SK-N-SH (cell line): ENCODE data around the gene PAXIP1. TPM values are rescaled to one million over a fixed set of nuclear protein-coding genes. Genes with fewer than 3 reads are reported as not detected.

Experiments
- CTCF ChIA-PET: fragments of 300-600, 350-600 bp; formaldehyde crosslinking; extraction: SDS; loops from one replicate; lab custom pipeline; 2021; lab: Yijun Ruan, JAX
- POLR2A ChIA-PET: fragments of 350-600 bp; sonication (Branson Sonifier 250); formaldehyde crosslinking; extraction: SDS; loops from one replicate; lab custom pipeline; 2020; ENCODE audit warnings: antibody characterized with exemption, inconsistent platforms; lab: Yijun Ruan, JAX
- DNase-seq: peaks from one replicate; pipeline ENCODE4 v3.0.0; 2012
- H2AFZ ChIP-seq: fragments of 200-600 bp; sonication (generic); 2 replicates; pipeline ENCODE4 v1.8.1; 2016; ENCODE audit warnings: antibody characterized with exemption, mild to moderate bottlenecking, low read depth
- H3F3A ChIP-seq: fragments of 200-600 bp; sonication (generic); replicated peaks from 2 replicates; pipeline ENCODE3; 2016; ENCODE audit warnings: antibody characterized with exemption, mild to moderate bottlenecking; ENCODE audit not compliant: insufficient read depth
- H3K27ac ChIP-seq, 2 experiments: fragments of 200-500 bp in 1 of 2; fragments of 200-600 bp in 1 of 2; sonication (Bioruptor generic) in 1 of 2; sonication (generic), shearing (Covaris generic) in 1 of 2; 2 replicates each; pipeline versions ENCODE4 v1.5.1 to v1.6.1; 2014 to 2016; ENCODE audit warnings: low read depth in 2 of 2, inconsistent platforms in 1 of 2, low read length in 1 of 2, mild to moderate bottlenecking in 1 of 2, mixed read lengths in 1 of 2
- H3K27me3 ChIP-seq: fragments of 200-600 bp; sonication (generic), shearing (Covaris generic); 2 replicates; pipeline ENCODE4 v1.6.1; 2016; ENCODE audit warnings: mixed run types; ENCODE audit not compliant: insufficient read depth
- H3K36me3 ChIP-seq, 2 experiments: fragments of 200-500 bp in 1 of 2; fragments of 200-600 bp in 1 of 2; sonication (Bioruptor generic) in 1 of 2; sonication (generic) in 1 of 2; replicated peaks in 1 of 2; 2 replicates each; pipeline versions ENCODE3 to v1.5.1; 2014 to 2016; ENCODE audit warnings: low read length in 1 of 2, mild to moderate bottlenecking in 1 of 2; ENCODE audit not compliant: insufficient read depth in 2 of 2, control insufficient read depth in 1 of 2
- H3K4me1 ChIP-seq, 2 experiments: fragments of 200-500 bp in 1 of 2; fragments of 200-600 bp in 1 of 2; sonication (Bioruptor generic) in 1 of 2; sonication (generic), shearing (Covaris generic) in 1 of 2; 2 replicates each; pipeline versions ENCODE4 v1.5.1 to v1.6.1; 2014 to 2016; ENCODE audit warnings: low read depth in 1 of 2, low read length in 1 of 2, mixed run types in 1 of 2; ENCODE audit not compliant: insufficient read depth in 2 of 2, control insufficient read depth in 1 of 2
- H3K4me2 ChIP-seq: fragments of 200-600 bp; sonication (generic), shearing (Covaris generic); 2 replicates; pipeline ENCODE4 v1.6.1; 2017; ENCODE audit warnings: mixed run types
- H3K4me3 ChIP-seq, 2 experiments: fragments of 200-500 bp in 1 of 2; fragments of 200-600 bp in 1 of 2; sonication (Bioruptor generic) in 1 of 2; sonication (generic), shearing (Covaris generic) in 1 of 2; 2 replicates each; pipeline versions ENCODE4 v1.5.1 to v1.8.1; 2014 to 2016; ENCODE audit warnings: low read depth in 2 of 2, inconsistent platforms in 1 of 2, low read length in 1 of 2, mild to moderate bottlenecking in 1 of 2, mixed read lengths in 1 of 2, moderate library complexity in 1 of 2
- H3K79me2 ChIP-seq: fragments of 200-600 bp; sonication (generic); 2 replicates; pipeline ENCODE4 v1.8.1; 2017; ENCODE audit warnings: mild to moderate bottlenecking; ENCODE audit not compliant: insufficient read depth
- H3K9ac ChIP-seq: fragments of 200-600 bp; sonication (generic); 2 replicates; pipeline ENCODE4 v1.6.1; 2017; ENCODE audit warnings: mixed run types
- H3K9me2 ChIP-seq: fragments of 200-600 bp; sonication (generic); 2 replicates; pipeline ENCODE4 v1.6.1; 2017; ENCODE audit warnings: mixed run types
- H3K9me3 ChIP-seq: fragments of 200-600 bp; sonication (generic); 2 replicates; pipeline ENCODE4 v1.6.1; 2017; ENCODE audit warnings: mixed run types, mild to moderate bottlenecking, moderate library complexity
- H4K20me1 ChIP-seq: fragments of 200-600 bp; sonication (generic); 2 replicates; pipeline ENCODE4 v1.6.1; 2017; ENCODE audit warnings: mild to moderate bottlenecking, mixed run types; ENCODE audit not compliant: insufficient read depth
- CHD2 ChIP-seq: fragments of 150-350 bp; IDR thresholded peaks from 2 replicates; pipeline ENCODE4 v1.6.1; 2018; ENCODE audit warnings: low read length; ENCODE audit not compliant: partially characterized antibody
- EP300 ChIP-seq, 2 experiments: IDR thresholded peaks; 2 replicates each; pipeline versions ENCODE4 v1.4.0 to v1.6.1; 2012; ENCODE audit warnings: borderline replicate concordance in 1 of 2, low read depth in 1 of 2, low read length in 1 of 2
- FOSL2 ChIP-seq: IDR thresholded peaks from 2 replicates; pipeline ENCODE4 v1.4.0; 2012; ENCODE audit warnings: low read depth, mild to moderate bottlenecking, moderate library complexity, borderline replicate concordance
- FOXJ3 ChIP-seq: sonication (generic); formaldehyde crosslinking; IDR thresholded peaks from 2 replicates; pipeline ENCODE4 v1.5.1; 2020; ENCODE audit warnings: mild to moderate bottlenecking, missing genetic modification reagents
- FOXM1 ChIP-seq: IDR thresholded peaks from 2 replicates; pipeline ENCODE4 v1.4.0; 2012; ENCODE audit warnings: low read depth, mild to moderate bottlenecking
- IRF3 ChIP-seq: fragments of 150-350 bp; IDR thresholded peaks from 2 replicates; pipeline ENCODE4 v1.6.1; 2016; ENCODE audit warnings: mild to moderate bottlenecking, low read depth, low read length
- JUND ChIP-seq: IDR thresholded peaks from 2 replicates; pipeline ENCODE4 v1.4.0; 2012
- MEF2A ChIP-seq: IDR thresholded peaks from 2 replicates; pipeline ENCODE4 v1.4.0; 2012; ENCODE audit warnings: low read depth, borderline replicate concordance
- MXI1 ChIP-seq: IDR thresholded peaks from 2 replicates; pipeline ENCODE4 v1.6.1; 2012; ENCODE audit warnings: mild to moderate bottlenecking, low read depth, low read length, improper control_type of control experiment
- NRF1 ChIP-seq: IDR thresholded peaks from 2 replicates; pipeline ENCODE4 v1.6.1; 2012; ENCODE audit warnings: low read depth, mild to moderate bottlenecking, low read length
- POLR2AphosphoS5 ChIP-seq: IDR thresholded peaks from 2 replicates; pipeline ENCODE4 v1.6.1; 2012; ENCODE audit warnings: low read depth, low read length
- RCOR1 ChIP-seq: fragments of 150-350 bp; IDR thresholded peaks from 2 replicates; pipeline ENCODE4 v1.6.1; 2017; ENCODE audit warnings: antibody characterized with exemption, low read length
- SIN3A ChIP-seq: IDR thresholded peaks from 2 replicates; pipeline ENCODE4 v1.6.1; 2012; ENCODE audit warnings: low read depth, mild to moderate bottlenecking, low read length, moderate library complexity, borderline replicate concordance
- TEAD4 ChIP-seq: IDR thresholded peaks from 2 replicates; pipeline ENCODE4 v1.4.0; 2012; ENCODE audit warnings: mild to moderate bottlenecking, borderline replicate concordance; ENCODE audit not compliant: insufficient read depth
- ZBTB33 ChIP-seq: IDR thresholded peaks from 2 replicates; pipeline ENCODE4 v1.4.0; 2012; ENCODE audit warnings: low read depth, borderline replicate concordance
- WGBS: methylation state at CpG from one replicate; pipeline ENCODE4 v1.1.6; 2017; ENCODE audit warnings: low lambda C conversion rate; 5-methylcytosine and 5-hydroxymethylcytosine counted together
- polyA plus RNA-seq, 3 experiments: library from polyadenylated mRNA; depleted of rRNA; stranded (reverse); fragments of >200 nt; gene quantifications; 2 replicates each; pipeline ENCODE4 v1.2.3, GENCODE V29; 2012

PAXIP1 gene
- polyA plus RNA-seq, 1 of the 3 experiments (the other 2 are of a cell fraction) = 9.2 TPM

GRCh38 chr7:154917808-154918160, 85.1 kb downstream of the PAXIP1 start:
- 54% methylated on average over 6 of the region's 7 CpGs for WGBS
- CTCF ChIA-PET = interaction anchor here (1.0 to 2.9 kb wide), 4 partner anchors 10 to 427 kb away, joined by 3 to 25 read pairs (median 7); no protein-coding TSS in a partner anchor
- Histone ChIP-seq H3K4me3 (no peak overlapping the region), H3K9me3 (no peaks in the 10 kb centered on the region), H4K20me1 (no peaks in the 10 kb centered on the region), H3K79me2 (no peaks in the 10 kb centered on the region), H3K36me3 (no peaks in the 10 kb centered on the region), H3K9me2 (no peaks in the 10 kb centered on the region), H2AFZ (no peak overlapping the region), H3K27ac (no peak overlapping the region), H3K4me2 (no peak overlapping the region), H3K9ac (no peak overlapping the region), H3K27me3 (no peaks in the 10 kb centered on the region), H3F3A (no peaks in the 10 kb centered on the region), H3K4me1 (no peaks in the 10 kb centered on the region)
- peak; percentile 32 for DNase-seq
- no peak for TF ChIP-seq ZBTB33
- TF ChIP-seq CHD2 = no peak
- no peak for TF ChIP-seq MEF2A
- no peak for TF ChIP-seq SIN3A
- TF ChIP-seq IRF3 = no peak
- no peak for TF ChIP-seq MXI1
- POLR2A ChIA-PET = no interaction called here

GRCh38 chr7:154916856-154917807, 85.8 kb downstream of the PAXIP1 start:
- Histone ChIP-seq H3K36me3 (no peaks in the 10 kb centered on the region), H2AFZ (no peak overlapping the region), H3K27me3 (no peaks in the 10 kb centered on the region), H3K4me2 (no peak overlapping the region), H3K27ac (no peak overlapping the region), H3K9me2 (no peaks in the 10 kb centered on the region), H3K9me3 (no peaks in the 10 kb centered on the region), H3K9ac (no peak overlapping the region), H3K4me1 (no peaks in the 10 kb centered on the region), H3K79me2 (no peaks in the 10 kb centered on the region), H3K4me3 (no peak overlapping the region), H4K20me1 (no peaks in the 10 kb centered on the region), H3F3A (no peaks in the 10 kb centered on the region)
- ChIA-PET POLR2A (no interaction called here), CTCF (interaction anchor here (0.6 to 5.8 kb wide), 7 partner anchors 10 to 440 kb away, joined by 3 to 91 read pairs (median 3); no protein-coding TSS in a partner anchor)
- TF ChIP-seq FOXJ3 (CRISPR knock-in tag) (no peak), SIN3A (no peak), JUND (no peak), RCOR1 (no peak), ZBTB33 (no peak), POLR2AphosphoS5 (no peak), NRF1 (no peak), TEAD4 (no peak), CHD2 (no peak), FOXM1 (no peak), MXI1 (no peak), EP300 (IDR thresholded peaks at IDR 0.05; ENCODE audit: borderline replicate concordance in 1 of 2, low read depth in 1 of 2, low read length in 1 of 2) (no peak), FOSL2 (no peak)
- DNase-seq = peak; percentile 22
- 62% methylated on average over 13 of the region's 13 CpGs for WGBS
